Activated CD8-positive, alpha-beta memory T cell treated with anti-CD3 and anti-CD28 coated beads, Interleukin-2, amount 50 U/mL, for 24 hours (primary cell): Measurements from ENCODE around the gene C9orf152.

ENCODE experiments used
- DNase-seq: peaks from one replicate; pipeline ENCODE4 v3.0.0-alpha.2; 2020; ENCODE audit errors: extremely low read depth

C9orf152 gene

DNA sequence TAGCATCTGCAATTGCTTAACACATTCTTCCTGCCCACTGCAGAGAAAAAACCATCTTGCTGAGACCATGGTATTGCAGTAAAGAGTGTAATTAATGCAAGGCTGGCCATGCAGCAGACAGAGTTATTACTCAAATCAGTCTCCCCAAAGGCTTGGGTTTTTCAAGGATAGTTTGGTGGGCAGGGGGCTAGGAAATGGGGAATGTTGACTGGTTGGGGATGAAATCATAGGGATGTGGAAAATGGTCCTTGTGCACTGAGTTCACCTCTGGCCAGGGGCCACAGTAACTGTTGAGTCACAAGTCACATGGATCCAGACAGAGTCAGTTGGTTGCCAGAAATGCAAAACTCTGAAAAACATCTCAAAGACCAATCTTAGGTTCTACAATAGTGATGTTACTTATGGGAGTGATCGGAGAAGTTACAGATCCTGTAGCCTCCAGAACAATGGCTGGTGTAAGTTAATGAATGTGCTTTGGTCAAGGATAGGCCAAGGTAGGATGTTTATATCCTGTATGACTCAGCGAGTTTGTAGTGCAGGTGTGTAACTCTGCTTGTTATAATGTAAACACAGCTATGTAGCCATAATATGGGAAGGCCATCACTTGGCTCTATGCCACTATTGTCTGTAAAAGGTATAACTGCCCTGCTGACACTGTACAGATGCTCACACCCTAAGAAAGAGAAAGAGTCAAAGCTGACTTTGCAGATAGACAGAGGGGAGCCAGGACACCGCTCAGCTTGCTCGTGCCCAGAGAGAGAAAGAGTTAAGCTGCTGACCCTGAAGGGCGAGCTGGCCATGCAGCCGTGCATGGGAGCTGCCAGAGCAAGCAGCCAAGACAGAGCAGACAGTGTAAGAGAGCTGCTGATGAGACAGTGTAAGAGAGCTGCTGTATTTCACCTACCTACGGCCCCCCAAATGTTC lies 27.2 kb downstream of the C9orf152 start:
- no peak for DNase-seq

DNA sequence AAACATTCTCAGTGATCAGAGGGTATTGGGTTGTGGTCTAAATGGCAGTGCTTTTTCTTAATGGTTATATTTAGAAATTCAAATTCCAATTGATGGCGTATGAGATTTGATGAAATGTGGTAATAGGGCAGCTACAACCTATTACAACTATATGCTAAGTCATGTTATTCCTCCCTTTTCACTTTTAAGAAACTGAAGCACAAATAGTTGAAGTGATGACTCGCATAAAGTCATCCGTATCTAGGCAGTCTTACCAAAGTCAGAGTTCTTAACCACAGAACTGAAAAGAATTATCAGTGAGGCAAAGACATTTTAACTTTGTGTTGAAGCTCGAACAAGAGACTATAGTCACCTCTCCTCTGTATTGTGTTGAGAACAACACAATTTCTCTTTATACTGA lies 28.2 kb downstream of the C9orf152 start:
- DNase-seq, result no peak

DNA sequence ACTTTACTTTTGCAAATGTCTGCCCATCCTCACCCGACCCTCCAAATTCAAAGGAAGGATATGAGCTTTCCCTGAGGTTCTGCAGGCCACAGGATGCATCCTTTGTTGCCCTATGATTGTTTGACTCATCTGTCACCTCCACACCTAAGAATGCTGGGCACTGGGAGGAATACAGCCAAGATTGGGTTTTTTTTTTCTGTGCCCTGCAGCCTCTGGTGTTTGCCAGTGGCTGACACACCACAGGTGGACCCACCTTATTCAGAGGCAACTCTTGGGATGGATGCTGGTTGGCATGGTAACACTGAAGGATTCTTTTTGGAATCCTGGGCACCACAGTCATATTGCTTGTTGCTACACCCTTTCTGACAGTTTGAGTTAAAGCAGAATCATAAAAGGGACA lies 29.7 kb downstream of the C9orf152 start:
- no peak for DNase-seq

DNA sequence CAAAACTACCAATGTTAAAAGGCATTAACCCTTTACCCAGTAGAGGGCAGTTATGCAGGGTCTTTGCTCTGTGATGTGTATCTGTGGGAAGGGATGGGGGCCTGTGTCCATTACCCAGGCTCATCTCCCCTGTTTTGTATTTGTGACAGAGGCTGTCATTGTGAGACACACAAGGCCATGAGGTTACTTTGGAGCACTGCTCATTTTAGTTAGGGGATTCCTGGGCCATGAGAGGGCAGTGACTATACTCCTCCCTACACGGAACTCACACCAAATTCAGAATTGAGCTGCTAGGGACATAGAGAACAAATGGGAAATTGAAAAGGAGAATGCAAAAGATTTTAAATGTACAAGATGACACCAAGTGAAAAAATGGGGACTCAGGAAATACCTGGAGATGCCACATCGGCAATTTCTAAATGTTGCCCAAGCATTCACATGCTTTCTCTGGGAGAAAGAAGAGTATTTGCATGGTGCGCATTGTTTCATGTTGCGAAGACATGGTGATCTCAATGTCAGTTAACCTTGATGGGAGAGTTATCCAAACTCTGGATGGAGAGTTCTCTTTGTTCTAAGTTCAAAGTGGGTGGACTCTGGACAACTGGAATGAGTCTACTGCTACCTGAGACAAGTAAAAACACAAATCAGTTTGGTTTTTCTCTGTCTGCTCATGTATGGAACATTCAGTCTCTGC lies 32.5 kb downstream of the C9orf152 start:
- DNase-seq, result no peak

DNA sequence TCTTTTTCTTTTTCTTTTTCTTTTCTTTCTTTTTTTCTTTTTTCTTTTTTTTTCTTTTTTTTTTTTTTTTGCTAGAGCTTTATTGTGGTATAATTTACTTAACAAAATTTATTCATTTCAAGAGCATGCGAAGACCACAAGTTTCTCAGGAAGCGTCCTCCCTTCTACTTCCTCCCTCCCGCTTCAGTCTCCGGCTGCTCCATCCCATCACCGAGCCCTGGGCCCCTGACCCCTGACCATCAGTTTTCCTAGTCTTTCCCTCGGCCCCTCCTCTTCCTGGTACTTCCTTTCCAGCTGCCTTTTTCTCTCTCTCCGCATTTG lies 34.7 kb downstream of the C9orf152 start:
- no peak for DNase-seq

DNA sequence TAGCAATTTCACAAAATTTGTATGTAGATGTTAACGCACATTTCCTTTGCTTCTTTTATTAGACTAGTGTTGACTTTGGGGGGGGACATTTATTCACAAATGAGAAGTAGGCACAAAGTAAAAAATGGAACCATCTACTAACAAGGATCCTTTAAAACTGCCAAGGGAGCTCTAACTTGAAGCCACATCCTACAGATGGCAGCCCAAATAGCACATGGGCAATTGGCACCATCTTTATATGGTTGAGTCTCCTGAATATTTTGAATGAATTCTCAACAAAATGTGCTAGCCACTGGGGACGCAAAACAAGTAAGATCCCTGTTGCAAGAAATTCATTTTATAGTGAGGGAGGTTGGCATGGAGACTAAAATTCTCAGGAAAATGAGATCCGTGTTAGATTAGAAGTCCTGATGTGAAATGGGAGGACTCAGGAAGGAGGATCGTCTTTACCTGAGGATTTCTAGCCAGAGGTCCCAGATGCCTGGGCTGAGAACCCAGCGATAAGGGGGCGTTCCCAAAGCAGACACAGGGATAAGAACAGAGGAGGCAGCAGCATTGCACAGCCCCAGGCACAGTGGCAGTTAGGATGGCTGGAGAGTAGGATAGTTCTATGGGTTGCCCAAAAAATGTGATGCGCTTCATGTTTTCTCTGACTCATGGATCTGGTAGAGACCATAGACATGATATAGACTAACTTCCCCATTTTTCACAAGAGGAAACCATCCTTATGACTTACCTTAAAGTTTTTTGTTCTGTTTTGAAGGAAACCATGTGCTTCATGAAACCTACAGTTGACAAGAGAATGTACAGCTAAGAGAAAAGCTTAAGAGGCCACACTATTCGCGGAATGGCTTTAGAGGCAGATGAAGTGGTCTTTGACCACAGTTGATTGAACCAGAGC lies 37.4 kb downstream of the C9orf152 start:
- DNase-seq, result no peak

DNA sequence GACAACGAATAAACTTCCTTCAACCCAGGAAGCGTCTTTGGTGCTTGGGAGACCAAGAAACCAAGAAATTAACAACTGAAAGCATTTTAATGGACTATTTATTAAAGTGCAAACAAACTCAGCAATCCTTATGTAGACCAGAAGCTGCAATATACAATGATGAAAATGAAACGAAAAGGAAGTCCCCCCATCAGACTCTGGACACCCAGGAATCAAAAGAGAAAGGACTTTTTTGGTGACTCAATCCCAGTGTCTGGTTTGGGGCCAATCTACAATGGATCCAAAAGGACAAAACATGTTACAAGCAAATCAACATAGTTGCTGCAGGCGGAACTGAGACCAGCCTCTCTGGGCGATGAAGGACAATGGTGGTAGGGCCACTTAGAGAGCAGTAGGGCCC lies 39.5 kb downstream of the C9orf152 start:
- no peak for DNase-seq

DNA sequence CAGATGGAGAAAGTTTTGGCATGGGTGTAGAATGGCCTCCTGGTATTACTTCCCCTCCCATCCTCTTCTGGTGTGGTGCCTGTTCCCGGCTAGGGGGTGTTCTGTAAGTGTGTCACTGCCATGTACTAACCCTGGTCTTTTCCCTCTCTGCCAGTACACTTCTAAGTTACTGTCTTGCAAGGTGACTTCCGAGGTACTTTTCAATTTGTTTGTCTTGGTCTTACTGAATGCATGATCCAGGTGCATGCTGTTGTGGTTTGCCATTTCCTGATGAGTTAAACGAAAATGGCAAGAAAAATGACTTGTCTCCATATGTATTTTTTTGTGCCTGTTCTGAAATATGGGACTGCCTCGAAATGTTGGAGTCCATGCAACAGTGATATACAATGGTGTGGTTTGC lies 46.0 kb downstream of the C9orf152 start:
- DNase-seq, result no peak

DNA sequence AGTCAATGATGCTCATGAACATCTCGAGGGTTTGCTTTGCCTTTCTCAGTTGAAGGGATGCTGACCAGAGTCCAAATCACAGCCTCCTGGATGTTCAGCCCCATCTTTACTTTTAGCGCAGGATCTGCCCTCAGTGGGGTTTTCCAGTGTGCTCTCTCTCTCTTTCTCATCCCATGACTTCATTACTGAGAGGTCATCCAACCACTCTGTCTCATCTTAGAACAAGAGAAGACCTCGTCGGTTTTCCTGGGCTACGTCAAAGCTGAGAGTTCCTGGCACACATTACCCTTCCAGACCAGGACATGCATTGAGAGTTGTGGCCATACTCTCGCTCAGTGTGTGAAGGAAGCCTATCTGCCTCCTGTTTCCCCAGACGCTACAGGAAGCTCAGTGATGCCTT lies 47.3 kb downstream of the C9orf152 start:
- no peak for DNase-seq

DNA sequence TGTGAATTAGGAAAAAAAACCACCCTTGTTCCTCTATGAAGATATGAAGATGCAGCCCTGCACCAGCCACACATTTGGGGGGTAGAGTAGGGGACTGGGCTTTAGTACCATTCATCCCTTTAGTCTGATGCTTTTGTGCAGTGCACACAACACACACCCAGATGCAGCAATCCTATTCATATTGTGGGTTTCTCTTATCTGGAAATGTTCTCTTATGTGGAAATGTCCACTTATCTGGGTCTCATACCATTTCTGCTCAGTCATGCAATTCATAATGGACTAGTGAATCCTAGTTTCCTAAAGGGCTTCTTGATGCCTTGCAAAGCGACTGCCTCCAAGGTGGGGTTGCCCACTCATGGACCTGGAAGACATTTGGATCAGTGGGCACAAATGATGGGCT lies 47.8 kb downstream of the C9orf152 start:
- DNase-seq, result no peak

DNA sequence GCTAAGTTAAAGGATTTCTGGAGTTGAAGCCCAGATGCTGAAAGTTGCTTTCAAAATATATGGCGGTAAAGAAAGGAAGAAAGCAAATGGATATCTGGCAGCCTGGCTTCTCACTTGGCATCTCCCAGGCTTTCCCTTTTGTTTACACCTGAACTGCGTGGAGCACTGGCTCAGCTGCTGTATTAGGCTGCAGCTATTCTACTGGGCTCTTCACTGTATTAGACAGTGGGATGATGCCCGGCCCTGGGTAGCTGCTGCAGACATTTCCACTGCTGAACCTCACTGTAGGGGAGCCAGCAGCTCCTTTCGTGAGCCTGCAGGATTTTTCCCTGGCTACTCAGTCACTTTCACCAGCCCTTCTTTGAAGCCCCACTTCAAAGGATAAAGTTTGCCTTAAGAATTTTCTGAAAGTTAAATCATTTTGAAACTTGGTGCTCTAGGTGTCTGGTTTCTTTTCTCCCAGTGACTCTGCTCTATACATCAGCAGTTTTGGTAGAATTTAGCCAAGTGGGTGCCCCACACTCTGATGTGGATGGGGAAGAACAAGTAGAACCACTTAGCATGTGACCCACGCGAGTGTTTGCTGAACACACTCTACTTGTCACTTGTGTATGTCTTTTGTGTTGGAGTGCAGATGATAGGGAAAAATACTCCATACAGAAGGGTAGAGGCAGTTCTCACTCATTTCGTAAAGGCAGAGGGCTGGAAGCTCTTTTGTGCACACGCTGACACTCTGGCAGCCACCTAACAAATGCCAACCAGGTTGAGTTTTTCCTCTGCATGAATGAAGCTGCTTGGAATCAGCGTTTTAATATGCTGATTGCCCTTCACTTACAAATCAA lies 49.9 kb downstream of the C9orf152 start:
- DNase-seq, result no peak

DNA sequence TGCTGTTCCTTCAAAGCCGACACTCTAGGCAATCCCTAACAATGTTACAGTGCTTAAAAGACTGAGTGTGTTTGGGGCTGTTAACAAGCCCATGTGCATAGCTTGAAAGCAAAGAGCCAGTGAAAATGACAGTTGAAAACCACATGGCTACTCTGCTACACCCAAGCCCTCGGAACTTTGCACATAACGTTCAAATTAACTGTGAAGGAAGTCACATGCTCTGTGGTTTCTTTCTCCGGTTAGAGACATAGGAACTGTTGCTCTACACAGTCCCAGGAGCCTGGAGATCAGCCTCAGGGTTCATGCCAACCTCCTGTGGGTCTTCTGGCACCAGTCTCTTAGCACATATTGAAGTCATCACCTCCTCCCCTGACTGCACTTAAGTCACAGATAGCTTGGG lies 51.1 kb downstream of the C9orf152 start:
- no peak for DNase-seq

DNA sequence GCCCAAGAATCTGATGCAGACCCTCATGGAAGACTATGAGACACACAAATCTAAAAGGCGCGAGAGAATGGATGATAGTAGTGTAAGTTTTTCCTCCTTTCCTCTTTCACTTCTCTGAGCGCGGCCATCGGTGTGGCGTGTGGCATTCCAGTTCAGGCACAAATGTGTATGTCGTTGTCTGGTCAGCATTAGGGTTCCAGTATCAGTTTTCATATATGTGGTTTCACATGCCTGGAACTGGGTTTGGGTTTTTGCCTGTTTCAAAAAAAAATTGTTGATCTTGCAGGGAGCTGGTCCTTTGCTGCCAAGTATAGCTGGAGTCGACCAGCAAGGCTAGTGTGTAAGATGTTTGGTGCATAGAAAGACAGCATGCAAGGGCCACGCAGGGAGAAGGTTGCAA lies 51.5 kb downstream of the C9orf152 start:
- DNase-seq, result no peak

DNA sequence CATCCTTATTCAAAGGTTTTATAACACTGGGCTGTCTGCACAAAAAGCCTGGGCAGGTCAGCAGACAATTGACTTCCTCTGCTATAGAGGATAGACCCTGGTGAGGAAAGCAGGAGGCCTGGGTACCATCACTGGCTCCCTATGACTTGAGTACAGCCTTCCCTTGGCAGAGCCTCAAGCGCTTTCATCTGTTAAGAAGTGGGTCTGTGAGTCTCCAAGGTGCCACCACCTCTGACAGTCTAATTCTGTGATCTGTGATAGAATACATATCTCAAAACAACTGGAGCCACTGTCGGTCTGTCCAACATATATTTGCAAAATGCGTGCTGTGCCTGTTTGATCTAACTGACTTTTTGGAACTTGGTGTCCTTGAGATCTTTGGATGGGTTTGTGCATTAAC lies 52.2 kb downstream of the C9orf152 start:
- DNase-seq, result no peak

DNA sequence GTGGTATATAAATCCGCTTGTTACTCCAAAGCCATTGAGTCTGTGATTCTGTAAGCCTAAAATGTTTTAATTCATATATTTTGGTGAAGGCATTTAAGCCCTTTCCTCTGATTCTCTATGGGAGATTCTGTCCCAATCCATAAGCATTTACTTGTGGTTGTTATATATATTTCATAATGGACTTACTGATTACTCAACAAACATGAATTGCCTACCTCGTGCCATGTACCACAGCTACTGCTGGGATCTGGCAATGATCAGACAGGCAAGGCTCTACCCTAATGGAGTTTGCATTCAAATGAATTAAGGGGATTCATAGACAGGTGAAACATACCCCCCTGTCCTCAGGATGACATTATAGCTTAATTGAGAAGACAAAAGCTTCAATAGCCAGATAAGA lies 54.5 kb downstream of the C9orf152 start:
- DNase-seq, result no peak

DNA sequence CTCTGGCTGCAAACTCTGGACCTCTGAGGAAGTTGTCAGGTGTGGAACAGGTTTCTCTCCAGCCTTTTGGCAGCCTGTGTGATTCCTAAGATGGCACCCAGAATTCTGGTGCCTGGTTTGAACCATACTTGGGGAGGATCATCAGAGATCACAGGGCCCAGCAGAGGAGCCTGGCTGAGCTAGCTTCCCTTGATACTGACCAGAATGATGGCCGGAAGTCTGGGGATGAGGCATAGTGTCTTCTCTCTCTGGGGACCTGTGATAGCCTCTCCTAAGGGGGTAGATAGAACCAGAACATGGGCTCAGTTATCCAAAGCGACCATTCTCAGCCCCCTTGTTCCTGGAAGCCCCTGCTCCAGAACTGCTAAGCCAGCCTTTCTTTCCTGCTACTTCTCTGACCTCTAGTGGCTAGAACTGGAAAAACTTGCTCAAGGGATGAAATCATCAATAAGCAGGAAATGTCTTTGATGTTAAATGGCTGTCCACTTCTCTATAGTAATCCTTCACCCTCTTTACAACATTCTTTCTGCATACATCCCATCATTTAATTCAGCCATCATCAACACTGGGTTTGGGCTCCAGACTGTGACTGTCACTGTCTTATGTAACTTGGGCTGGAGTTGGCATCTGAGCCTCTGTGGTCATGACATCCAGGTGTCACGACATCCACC lies 55.1 kb downstream of the C9orf152 start:
- no peak for DNase-seq
